GM18520 (cell line): ENCODE results near the gene TRERF1.
A peak's percentile ranks its signal among the peaks of the same experiment; 100 is the strongest.

Source experiments
- ATAC-seq: cut with Tn5 transposase; IDR thresholded peaks from one replicate; pipeline ENCODE4 v1.9.1; 2021; ENCODE audit not compliant: unreplicated experiment

The TRERF1 gene

GRCh38 chr6:42278131-42278853 lies 173.4 kb downstream of the TRERF1 start:
- no peak for ATAC-seq

- ATAC-seq: no peak
These were observed 175.5 kb downstream of the TRERF1 start for GRCh38 chr6:42276034-42276890.

DNA sequence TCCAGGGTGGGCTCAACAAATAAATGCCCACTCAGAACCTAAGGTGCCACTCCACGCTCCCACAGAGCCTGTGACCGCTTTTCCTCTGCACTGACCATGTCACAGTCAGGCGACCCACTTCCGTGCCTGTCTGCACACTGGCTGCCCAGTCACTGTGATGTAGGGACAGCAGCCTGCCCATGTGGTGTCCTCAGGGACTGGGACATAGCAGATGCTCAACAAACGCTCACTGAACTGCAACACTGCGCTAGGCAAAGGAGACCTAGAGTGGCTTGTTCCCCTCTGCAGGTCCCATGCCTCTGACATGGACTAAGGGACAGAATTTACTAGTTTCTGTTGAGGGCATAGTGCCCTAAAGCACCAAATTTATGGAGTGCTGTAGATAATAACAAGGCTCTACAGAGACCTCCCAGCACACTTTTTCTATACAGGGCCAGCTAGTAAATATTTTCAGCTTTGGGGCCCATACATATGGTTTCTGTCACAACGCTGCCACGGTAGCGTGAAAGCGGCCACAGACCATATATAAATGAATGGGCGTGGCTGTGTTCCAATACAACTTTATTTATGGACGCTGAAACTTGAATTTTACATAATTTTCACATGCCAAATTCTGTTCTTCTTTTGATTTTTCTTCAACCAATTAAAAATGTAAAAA lies 176.2 kb downstream of the TRERF1 start:
- no peak for ATAC-seq

GRCh38 chr6:42274898-42275297 lies 176.8 kb downstream of the TRERF1 start:
- no peak for ATAC-seq

DNA sequence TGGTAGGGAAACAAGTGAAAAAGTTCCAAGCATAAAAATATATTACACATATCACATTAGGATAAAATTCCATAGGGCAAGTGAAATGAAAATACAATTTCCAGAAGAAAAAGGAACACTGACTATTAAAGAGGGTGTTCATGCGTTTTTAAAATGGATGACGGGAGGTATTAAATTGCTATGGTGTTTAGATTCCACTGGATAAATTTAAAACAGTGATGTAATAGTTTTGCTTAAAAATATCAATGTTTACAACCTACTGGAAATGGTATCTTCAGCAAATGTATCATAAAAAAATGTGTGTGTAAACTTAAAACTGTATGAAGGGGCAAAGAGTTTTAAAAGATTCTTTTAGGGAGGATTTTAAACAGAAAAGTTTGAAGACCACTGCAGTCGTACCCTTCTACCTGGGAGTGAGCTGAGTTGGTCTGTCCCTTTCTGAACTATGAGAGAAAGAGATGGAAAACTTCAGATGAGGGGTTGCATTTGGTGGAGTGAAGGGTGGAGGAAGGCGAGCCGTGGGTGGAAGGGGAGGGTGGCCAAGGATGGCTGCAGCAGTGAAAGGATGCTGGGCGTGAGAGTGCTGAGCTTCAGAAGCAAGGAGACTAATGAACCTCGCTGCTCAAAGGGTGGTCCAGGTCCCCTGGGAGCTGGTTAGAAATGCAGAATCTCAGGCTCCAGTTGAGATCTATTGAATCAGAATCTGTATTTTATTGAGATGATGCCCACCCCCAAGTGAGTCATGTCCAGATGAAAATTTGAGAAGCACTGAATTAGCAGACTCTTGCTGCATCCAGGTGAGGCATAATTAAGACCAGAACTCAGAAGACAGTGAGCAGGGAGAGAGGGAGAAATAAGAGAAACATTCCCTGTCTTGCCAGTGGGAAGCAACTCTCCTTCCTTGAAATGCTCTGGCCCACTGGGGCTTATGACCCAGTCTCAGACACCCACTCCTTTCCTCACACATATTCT lies 179.6 kb downstream of the TRERF1 start:
- no peak for ATAC-seq

GRCh38 chr6:42269974-42270510 lies 181.7 kb downstream of the TRERF1 start:
- ATAC-seq: peak; percentile 15

GRCh38 chr6:42269553-42269952 lies 182.2 kb downstream of the TRERF1 start:
- peak; percentile 79 for ATAC-seq

GRCh38 chr6:42268835-42269204 lies 182.9 kb downstream of the TRERF1 start:
- ATAC-seq: no peak

- ATAC-seq: no peak
These were observed 183.5 kb downstream of the TRERF1 start for GRCh38 chr6:42268016-42268834.

DNA sequence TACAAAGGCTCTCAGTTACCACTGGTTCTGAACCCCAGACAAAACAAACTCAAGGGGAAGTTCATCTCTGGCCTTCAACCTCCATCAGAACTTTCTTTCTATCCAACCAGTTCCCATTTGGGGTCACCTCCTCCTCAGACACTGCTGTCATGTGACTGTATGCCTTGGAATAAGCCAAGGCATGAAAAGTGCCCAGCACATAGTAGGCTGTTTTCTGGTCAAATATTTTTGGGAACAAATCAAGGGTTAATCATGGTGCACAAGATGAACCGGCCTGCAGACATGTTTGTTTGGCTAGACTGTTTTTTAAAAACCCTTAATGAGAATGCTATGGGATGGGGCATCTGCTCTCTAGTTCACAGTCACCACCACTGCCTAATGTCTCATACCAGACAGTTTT lies 185.2 kb downstream of the TRERF1 start:
- no peak for ATAC-seq

- ATAC-seq: no peak
These were observed 186.8 kb downstream of the TRERF1 start for GRCh38 chr6:42264852-42265390.

DNA sequence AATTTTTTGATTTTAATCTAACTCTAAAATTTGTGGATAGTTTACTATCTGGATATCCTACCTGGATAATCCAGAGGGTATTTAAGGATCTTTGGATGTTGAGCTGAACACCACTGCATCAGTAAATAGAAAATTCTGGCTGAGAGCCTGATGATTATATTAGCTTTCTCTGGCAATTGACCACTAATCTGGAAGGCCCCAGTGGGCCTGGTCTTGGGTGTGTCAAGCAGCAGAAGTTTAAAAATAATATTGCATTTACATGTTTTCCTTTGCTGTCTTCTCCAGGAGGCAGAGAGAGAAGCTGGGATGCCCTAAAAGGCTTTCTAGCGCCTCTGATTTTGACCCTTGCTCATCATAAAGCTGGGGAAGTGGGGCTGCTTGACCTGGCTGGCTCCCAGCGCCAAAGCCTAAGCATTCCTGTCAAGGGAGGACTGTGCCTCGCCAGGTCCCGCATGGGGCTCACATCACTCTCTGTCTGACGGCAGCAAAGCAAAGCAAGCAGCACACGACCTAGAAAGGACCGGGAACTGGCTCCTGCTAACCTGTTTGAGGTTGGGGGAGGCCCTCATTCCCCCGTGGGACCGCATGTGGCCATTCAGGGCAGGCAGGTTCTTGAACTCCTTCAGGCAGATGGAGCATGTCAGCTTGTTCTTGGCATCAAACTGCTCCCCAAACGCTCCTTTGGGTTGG lies 187.4 kb downstream of the TRERF1 start:
- ATAC-seq: no peak

GRCh38 chr6:42263165-42263728 lies 188.5 kb downstream of the TRERF1 start:
- no peak for ATAC-seq

DNA sequence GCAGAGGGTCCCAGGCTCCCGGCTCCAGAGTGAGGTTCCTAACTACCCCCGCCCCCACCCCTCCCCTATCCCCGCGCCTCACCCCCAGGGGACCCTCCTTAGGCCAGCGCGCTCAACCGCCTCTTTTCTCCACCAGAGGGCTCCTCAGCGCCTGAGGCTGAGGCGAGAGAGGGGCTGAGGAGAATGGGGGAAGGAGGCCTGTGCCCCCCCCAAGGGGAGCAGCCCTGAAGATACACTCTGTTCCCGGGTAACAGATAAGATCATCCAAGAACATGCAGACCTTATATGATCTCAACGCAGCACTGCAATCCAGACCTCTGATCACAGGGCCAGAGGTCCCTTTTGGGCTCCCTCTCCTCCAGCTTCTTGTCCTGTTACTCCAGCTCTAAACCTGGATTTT lies 190.8 kb downstream of the TRERF1 start:
- ATAC-seq: no peak

DNA sequence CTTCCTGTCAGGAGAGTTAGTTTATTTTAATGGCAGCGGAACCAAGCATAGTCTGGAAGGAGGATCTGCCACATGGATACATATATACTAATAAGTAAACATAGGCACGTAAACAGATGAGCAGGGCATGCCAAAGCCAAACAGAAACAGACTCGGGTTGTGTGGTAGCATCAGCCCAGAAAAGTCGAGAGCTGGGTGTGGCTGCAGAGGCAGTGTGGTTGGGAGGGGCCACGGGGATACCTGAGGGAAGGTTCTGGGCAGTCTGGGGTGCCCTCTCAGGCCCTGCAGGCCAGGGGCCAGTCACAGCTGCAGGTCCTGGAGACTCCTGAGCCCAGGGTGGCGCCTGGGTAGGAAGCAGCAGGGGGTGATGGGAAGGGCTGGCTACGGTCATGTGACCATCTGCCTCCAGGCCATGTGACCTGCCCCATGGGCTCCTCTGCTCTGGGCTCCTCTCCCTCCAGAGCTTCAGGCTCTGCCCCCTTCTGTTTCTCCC lies 191.3 kb downstream of the TRERF1 start:
- ATAC-seq: no peak

DNA sequence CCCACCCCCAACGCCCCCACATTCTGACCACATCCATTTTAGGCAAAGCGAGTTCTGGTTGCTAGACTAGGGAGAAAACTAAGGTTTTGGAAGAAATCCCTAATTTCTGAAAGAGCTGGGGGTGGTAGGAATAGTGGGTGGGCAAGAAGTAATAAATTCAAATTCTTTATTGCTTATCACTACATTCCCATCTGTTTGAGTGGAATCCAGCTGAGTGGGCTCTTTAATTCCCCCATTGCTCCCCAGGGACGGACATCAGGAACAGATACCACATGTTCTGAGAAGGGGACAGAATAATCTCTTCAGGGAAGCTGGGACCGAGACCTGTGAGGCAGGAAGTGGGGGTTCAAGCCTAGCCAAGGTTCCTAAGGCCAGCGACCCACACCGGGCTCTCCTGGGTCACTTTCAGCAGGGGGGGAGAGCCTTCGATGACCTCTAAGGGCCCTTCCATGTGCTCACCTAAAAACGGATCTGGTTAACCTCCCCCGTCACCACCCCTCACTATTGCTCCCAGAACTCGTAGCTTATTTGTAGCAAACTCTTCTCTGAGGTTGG lies 191.8 kb downstream of the TRERF1 start:
- no peak for ATAC-seq

DNA sequence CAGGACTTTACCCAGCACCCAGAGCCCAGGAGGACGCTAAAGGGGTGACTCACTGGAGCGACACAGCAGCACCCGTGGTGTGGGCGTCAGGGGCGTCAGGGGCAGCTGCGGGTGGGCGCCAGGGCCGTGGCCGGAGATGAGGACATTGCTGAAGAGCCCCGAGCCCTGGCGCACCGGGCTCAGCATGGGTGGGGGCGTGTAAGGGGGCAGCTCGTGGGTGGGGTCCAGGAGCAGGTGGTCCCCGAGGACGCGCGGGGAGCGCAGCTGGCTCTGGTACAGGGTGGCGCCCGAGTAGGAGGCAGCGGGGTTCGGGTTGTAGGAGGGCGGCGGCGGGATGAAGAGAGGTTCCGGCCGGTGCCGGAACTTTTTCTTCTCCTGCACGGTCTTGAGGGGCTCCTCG lies 192.4 kb downstream of the TRERF1 start:
- no peak for ATAC-seq

GRCh38 chr6:42257614-42258013 lies 194.1 kb downstream of the TRERF1 start:
- ATAC-seq: no peak
